Skin of body (tissue), 2 donors: ENCODE results near the gene AKAP6. TPM values are rescaled to one million over a fixed set of nuclear protein-coding genes. Genes with fewer than 3 reads are reported as not detected.

Experiments used
- DNase-seq: peaks from one replicate; lab custom pipeline; 2025; lab: John Stamatoyannopoulos, UW
- total RNA-seq: library from RNA; depleted of rRNA; stranded (reverse); fragments of >200 nt; gene quantifications from one replicate; pipeline ENCODE4 v1.2.3, GENCODE V29; 2014

Gene AKAP6
- total RNA-seq, 1 donor from 2014 or later = 21.8 TPM

DNA sequence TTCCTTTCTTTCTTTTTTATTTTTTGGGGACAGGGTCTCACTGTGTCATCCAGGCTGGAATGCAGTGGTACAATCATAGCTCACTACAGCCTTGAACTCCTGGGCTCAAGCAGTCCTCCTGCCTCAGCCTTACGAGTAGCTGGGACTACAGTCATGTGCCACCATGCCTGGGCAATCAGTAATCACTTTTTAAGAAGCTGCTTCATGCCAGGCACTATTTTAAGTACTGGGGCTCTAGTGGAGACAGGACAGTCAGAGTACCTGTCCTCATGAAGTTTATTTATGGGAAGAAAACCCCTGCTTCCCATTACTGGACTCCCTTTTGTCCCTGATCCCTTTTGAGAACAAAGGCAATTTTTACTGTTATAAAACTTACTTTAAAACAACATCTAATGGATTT is 485.6 kb downstream of the AKAP6 start:
- DNase-seq = no peak

DNA sequence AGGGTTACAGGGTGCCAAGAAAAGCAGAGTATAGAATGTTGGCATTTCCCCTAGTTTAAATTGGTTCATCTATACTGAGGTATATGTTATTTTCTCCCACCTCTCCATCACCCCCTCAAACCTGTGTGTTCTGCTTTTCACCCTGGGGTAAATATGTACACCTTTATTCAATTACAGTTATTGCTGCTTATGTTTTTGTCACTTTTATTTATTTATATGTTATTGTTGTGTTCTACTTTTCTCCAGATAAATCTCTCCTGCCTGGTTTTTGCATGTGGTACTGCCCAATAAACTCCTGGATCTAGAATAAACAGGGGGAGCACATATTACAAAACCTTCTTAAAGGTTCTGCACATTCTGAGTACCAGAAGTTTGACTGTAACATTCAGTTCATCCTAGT is 487.5 kb downstream of the AKAP6 start:
- no peak for DNase-seq

- DNase-seq = no peak
Measured at GRCh38 chr14:32817780-32818179, 488.7 kb downstream of the AKAP6 start.

- DNase-seq = no peak
Measured at GRCh38 chr14:32818581-32818980, 489.5 kb downstream of the AKAP6 start.

- peak; percentile 34 for DNase-seq
Measured at GRCh38 chr14:32820181-32820580, 491.1 kb downstream of the AKAP6 start.

- DNase-seq = no peak
Measured at GRCh38 chr14:32820682-32821081, 491.6 kb downstream of the AKAP6 start.

- DNase-seq = no peak
Measured at GRCh38 chr14:32821964-32822653, 493.0 kb downstream of the AKAP6 start.

GRCh38 chr14:32823706-32824105 is 494.6 kb downstream of the AKAP6 start:
- DNase-seq = peak; percentile 35

DNA sequence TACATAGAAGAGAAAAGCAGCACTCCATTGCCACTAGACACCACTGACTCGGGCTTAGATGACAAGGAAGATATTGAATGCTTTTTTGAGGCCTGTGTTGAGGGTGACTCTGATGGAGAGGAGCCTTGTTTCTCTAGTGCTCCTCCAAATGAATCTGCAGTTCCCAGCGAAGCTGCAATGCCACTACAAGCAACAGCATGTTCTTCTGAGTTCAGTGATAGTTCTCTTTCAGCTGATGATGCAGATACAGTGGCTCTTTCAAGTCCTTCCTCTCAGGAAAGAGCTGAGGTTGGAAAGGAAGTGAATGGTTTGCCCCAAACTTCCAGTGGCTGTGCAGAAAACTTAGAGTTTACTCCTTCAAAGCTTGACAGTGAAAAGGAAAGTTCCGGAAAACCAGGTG is 495.1 kb downstream of the AKAP6 start:
- DNase-seq = no peak

DNA sequence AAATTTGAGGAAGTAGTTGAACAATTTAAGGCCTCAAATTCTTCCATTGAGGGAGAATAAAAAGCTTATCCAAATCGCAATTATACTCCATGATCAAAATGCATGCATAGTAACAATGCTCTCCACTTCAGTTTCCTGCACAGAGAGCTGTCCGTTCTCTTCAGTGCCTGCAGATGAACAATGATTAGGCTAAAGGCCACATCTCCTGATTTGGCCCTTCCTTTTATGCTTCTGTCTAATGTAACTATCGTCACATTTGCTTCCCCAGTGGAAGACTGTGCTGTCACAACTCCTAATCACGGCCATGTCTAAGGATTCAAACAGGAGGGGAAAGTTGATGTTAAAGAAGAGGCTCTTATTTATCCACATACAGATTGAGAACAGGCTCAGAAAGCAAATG is 496.0 kb downstream of the AKAP6 start:
- no peak for DNase-seq

GRCh38 chr14:32826404-32827082 is 497.4 kb downstream of the AKAP6 start:
- no peak for DNase-seq

GRCh38 chr14:32827514-32827913 is 498.4 kb downstream of the AKAP6 start:
- DNase-seq = no peak

DNA sequence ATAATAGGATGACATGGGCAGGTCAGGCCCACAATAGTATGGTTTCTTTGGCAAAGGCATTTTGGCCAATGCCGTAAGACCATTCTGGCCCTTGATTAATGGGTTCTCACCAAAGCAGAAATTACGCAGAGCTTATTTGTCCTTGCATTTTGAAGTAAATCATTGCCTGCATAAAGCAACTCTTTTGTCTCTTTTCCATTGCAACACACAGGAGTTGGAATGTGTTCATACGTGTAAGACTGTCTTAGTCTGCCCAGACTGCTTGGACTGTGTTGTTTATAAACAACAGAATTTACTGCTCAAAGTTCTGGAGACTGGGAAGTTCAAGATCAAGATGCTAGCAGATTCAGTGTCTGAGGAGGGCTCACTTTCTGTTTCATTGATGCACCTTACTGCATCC is 506.8 kb downstream of the AKAP6 start:
- DNase-seq = no peak

- no peak for DNase-seq
Measured at GRCh38 chr14:32841698-32842097, 512.6 kb downstream of the AKAP6 start.

DNA sequence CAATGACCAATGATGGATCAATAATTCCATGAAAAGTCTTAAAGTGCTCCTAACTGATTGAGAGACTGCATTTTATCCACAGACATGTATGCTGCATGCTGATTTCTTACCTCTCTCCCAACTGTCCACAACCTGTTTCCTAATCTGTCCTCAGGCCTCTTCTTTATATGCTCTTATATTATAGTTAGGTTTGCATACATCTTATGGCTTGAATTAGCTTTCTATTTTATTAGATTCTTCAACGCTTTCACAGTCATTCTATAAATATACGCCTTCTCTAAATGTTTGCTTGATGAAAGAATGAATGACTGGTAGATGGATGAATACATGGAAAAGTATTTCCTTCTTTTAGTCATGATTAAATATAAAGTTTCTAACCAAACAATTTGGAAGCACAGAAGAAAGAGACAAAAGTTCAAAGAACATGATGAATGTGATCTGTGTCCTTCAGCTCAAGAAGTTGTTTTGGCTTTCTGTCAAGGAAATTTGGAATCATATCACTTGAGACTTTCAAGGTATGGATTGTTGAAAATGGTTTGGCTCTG is 517.8 kb downstream of the AKAP6 start:
- no peak for DNase-seq

- no peak for DNase-seq
Measured at GRCh38 chr14:32847867-32848266, 518.8 kb downstream of the AKAP6 start.

- DNase-seq = no peak
Measured at GRCh38 chr14:32865827-32866376, 536.8 kb downstream of the AKAP6 start.

DNA sequence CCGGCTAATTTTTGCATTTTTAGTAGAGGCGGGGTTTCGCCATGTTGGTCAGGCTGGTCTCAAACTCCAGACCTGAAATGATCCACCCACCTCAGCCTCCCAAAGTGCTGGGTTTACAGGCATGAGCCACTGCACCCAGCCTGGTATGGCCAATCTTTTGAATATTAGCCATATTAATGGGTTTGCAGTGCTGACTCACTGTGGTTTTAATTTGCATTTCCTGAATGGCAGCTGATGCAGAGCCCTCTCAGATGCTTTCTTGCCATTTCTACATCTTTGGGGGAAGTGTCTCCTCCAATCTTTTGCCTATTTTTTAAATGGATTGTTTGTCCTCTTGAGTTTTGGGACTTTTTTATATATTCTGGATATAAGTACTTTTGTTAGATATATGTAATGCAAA is 554.1 kb downstream of the AKAP6 start:
- DNase-seq = no peak
